ENCODE measurements around the gene RGS7.

RGS7 gene

GRCh38 chr1:241269116-241269515, 87.9 kb downstream of the RGS7 start:
- in situ Hi-C loops (cut with HindIII; ENCODE audit: low sequenced_read_pairs): no loop called here
- TF ChIP-seq, protein P1, sequence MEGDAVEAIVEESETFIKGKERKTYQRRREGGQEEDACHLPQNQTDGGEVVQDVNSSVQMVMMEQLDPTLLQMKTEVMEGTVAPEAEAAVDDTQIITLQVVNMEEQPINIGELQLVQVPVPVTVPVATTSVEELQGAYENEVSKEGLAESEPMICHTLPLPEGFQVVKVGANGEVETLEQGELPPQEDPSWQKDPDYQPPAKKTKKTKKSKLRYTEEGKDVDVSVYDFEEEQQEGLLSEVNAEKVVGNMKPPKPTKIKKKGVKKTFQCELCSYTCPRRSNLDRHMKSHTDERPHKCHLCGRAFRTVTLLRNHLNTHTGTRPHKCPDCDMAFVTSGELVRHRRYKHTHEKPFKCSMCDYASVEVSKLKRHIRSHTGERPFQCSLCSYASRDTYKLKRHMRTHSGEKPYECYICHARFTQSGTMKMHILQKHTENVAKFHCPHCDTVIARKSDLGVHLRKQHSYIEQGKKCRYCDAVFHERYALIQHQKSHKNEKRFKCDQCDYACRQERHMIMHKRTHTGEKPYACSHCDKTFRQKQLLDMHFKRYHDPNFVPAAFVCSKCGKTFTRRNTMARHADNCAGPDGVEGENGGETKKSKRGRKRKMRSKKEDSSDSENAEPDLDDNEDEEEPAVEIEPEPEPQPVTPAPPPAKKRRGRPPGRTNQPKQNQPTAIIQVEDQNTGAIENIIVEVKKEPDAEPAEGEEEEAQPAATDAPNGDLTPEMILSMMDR (IDR thresholded peaks at IDR 0.05; ENCODE audit: low read depth, low read length, missing control alignments): no peak
- H3K4me3 ChIP-seq (ENCODE audit: low read depth, low read length): no peak overlapping the region
- no peak for DNase-seq (ENCODE audit: low read depth)

DNA sequence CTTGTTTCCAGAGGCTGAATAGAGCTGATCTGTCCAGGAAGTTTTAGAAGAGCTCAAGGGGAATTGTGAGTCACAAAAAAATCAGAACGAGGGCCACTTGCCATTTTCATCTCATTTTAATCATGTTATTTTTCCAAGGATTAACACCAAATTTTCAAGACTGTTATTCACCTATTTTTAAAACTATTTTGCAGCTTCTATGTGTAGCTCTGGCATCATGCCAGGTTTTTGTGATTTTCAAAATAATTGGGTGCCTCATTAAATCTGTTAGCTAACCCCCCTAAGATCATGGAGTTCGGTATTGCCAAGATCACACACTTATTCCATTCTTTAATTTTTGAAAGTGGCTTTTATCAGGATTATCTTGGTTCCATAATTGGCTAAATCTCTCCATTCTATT, 90.9 kb downstream of the RGS7 start:
- DNase-seq (ENCODE audit: low read depth): no peak
- TF ChIP-seq, protein P1 (IDR thresholded peaks at IDR 0.05; ENCODE audit: low read depth, low read length, missing control alignments): no peak
- no peak overlapping the region for H3K4me3 ChIP-seq (ENCODE audit: low read depth, low read length)
- in situ Hi-C loops (cut with HindIII; ENCODE audit: low sequenced_read_pairs): no loop called here

GRCh38 chr1:241265428-241265827, 91.6 kb downstream of the RGS7 start:
- in situ Hi-C loops (cut with HindIII; ENCODE audit: low sequenced_read_pairs): no loop called here
- no peak overlapping the region for H3K4me3 ChIP-seq (ENCODE audit: low read depth, low read length)
- TF ChIP-seq, protein P1 (IDR thresholded peaks at IDR 0.05; ENCODE audit: low read depth, low read length, missing control alignments): no peak
- DNase-seq (ENCODE audit: low read depth): no peak

DNA sequence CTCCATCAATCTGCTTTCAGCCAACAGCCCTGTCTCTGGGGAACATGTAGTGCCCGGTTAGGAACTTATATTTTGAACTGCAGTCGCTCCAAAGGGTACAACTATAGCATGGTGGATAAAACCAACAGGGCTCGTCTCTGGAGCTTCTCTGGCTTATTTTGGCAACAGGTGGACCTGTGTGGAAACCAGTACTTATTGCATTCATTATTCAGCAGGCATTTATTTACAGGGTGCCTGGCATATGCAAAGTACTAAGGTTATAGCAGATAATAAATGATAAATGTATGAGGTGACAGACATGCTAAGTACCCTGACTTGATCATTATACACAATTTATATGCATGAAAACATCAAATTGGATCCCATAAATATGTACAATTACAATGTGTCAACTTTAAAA, 93.7 kb downstream of the RGS7 start:
- in situ Hi-C loops (cut with HindIII; ENCODE audit: low sequenced_read_pairs): no loop called here
- no peak for DNase-seq (ENCODE audit: low read depth)
- H3K4me3 ChIP-seq (ENCODE audit: low read depth, low read length): no peak overlapping the region
- TF ChIP-seq, protein P1 (IDR thresholded peaks at IDR 0.05; ENCODE audit: low read depth, low read length, missing control alignments): no peak

DNA sequence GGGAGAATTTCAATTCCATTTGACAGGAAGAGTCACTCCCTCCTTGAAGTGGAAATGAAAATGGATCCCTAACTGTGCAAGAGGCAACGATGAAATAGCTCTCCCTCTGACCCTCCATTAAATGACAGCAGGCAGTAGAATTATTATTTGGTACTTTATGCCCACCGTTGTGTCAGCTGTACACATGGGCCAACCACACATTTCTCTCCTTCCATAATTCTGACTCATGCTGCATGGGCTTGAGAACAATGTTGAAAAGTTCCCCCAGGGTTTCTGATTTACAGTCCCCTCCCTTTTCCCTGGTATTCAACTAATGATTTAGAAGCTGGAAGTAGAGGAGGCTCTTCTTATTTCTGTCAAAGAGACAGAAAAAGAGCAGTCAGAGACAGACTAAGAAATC, 103.5 kb downstream of the RGS7 start:
- H3K4me3 ChIP-seq (ENCODE audit: low read depth, low read length): no peak overlapping the region
- in situ Hi-C loops (cut with HindIII; ENCODE audit: low sequenced_read_pairs): no loop called here
- DNase-seq (ENCODE audit: low read depth): no peak
- TF ChIP-seq, protein P1 (IDR thresholded peaks at IDR 0.05; ENCODE audit: low read depth, low read length, missing control alignments): no peak

DNA sequence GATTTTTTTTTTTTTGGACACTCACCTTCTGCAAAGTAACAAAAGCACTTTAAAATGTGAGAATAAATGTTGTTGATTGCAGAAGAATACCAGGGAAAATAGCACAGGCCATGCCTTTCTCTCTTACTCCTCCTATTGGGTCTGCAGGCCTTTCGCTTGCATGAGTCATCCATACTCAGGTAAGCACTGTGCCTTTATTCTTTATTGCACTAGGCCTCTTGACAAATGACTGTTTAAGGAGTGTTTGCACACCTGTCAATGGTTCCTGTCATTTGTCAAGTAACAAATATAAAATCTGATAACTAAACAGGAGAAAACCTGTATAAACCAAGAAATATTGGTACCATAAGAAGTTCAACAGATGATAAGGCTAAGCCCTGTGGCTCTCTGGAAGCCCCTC, 106.5 kb downstream of the RGS7 start:
- in situ Hi-C loops (cut with HindIII; ENCODE audit: low sequenced_read_pairs): no loop called here
- TF ChIP-seq, protein P1 (IDR thresholded peaks at IDR 0.05; ENCODE audit: low read depth, low read length, missing control alignments): no peak
- no peak overlapping the region for H3K4me3 ChIP-seq (ENCODE audit: low read depth, low read length)

GRCh38 chr1:241240069-241240468, 116.9 kb downstream of the RGS7 start:
- in situ Hi-C loops (cut with HindIII; ENCODE audit: low sequenced_read_pairs): no loop called here
- TF ChIP-seq, protein P1 (IDR thresholded peaks at IDR 0.05; ENCODE audit: low read depth, low read length, missing control alignments): no peak
- no peak for DNase-seq (ENCODE audit: low read depth)
- no peak overlapping the region for H3K4me3 ChIP-seq (ENCODE audit: low read depth, low read length)

More for the DNA sequence above, 106.5 kb downstream of the RGS7 start:
- DNase-seq (ENCODE audit: low read depth): no peak

All from astrocyte of the cerebellum (primary cell).